Fibroblast of skin of left biceps (primary cell): ENCODE results near the gene AIM2.
"Not testable (repeated sequence)": the region's sequence is repeated elsewhere in the genome, so short reads cannot be mapped to it uniquely, and the experiment has no call there.

Experiments
- DNase-seq, 2 experiments: peaks; one replicate each; pipeline ENCODE4 v3.0.0-alpha.2; 2013; ENCODE audit warnings: low read depth in 2 of 2

Gene AIM2

DNA sequence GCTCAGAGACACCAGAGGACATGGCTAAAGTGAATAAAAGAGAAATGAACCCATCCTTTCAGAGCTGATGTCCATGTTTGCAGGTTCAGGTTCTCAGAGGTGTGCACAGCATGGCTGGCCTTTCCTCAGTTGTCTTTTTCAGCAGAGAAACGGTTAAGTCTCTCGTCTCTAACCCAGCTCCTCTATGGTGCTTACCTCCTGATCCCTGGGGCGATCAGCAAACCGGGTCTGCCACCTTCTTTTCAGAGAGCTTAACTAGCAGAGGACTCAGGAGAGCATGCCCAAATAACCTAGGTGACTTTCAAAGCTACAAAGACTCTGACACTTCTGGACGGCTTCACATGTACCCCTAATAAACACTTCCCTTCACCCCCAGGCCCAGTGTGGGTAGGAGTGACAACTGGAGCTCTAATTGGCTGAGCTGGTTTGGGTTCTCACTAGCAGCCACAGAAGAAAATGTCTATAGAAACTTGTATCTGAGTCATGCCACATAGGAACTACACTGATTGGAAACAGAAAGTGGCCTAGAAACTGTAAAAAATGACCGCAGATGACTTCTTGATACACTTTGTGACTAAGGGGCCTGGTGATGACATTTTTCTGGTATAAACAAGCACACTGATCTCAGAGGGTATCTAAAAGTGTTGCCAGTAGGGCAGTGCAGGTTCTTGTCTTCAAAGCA, at the start of gene AIM2:
Gene AIM2, minus strand, starts transcription at position 329 of the 682 bp plus-strand sequence. CDS start 3,267 bp downstream, outside the sequence.
- DNase-seq = no peak

DNA sequence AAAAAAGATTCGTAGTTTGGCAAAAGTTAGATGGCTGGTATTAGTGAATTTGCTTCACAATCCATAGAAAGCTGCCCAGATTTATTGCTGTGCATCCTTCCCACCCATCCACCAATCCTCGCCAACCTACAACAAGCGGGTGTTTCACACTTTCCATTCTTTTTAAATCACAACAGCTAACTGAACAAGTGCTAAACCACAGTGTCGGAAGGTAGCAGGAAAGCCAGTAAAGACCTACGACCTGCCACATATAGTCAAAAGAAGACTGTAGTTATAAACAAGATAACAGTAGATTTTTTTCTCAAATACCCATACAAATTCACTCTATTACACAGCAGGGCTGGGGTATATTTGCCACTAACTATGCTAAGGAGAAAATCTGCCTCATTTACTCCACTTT, 47.0 kb upstream of the AIM2 start:
- DNase-seq = no peak

GRCh38 chr1:159122005-159122621, 45.5 kb upstream of the AIM2 start:
- DNase-seq = peak; percentile 59 to 70

DNA sequence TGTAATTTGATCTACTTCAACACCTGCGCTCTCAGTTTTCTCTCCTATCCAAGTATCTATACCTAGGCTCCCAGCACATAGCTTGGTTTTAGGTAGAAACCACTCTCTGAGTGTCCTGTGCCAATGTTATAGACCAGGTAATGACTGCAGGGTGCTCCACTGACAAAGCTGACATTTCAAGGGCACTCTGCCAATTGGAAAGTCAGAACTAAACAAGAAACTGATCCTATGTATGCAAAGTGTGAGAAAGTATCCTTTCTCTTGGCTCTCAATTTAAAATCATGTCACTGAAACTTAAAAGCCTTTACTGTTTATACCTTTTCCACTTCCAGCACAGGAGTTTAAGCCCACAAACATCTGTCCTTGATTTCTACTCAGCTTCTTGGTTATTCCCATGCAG, 45.0 kb upstream of the AIM2 start:
- DNase-seq = no peak

- no peak for DNase-seq
These were observed 43.8 kb upstream of the AIM2 start for GRCh38 chr1:159120317-159120716.

DNA sequence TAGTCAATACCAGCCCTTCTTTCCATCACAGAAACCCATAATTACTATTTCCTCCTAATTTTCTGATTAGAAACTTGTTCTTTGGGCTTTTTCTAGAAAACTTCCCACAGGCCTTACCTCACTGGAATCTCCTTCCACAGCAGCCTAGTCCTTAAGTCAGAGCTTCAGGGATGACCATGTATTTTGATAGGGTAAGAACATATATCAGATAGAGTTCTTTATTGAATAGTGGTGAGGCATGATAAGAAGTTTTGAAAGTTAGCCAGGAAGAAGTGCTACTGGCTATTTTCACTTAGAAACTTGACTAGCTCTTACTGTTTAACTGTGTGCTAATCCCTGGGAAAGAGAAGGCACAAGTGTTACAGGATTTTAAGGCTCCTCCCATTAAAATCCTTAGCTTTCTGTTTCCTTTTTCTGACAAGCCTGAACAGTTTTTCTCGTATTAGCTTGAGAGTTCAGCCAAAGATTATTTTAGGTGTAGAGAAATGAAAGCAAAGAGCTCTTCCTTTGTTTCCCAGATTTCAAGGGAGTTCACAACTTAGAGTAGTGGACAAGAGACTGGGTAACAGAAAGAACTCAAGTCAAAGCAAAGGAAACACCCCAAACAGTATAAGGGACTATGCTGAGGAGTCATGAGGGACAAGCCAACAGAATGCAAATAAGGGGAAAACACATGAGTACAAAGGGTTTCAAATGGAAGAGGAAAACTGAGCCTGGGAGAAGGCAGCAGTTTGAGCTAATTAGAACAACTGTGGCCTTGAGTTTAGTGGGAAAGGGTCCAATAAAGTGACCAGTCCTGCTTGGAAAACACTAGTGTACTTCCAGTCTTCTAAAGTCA, 37.2 kb upstream of the AIM2 start:
- DNase-seq = no peak

GRCh38 chr1:159103021-159103420, 26.5 kb upstream of the AIM2 start:
- DNase-seq = not testable (repeated sequence)

- no peak for DNase-seq
These were observed 24.0 kb upstream of the AIM2 start for GRCh38 chr1:159100589-159100988.

- no peak for DNase-seq
These were observed 22.0 kb upstream of the AIM2 start for GRCh38 chr1:159098596-159098995.

GRCh38 chr1:159092036-159092760, 15.6 kb upstream of the AIM2 start:
- DNase-seq = no peak

DNA sequence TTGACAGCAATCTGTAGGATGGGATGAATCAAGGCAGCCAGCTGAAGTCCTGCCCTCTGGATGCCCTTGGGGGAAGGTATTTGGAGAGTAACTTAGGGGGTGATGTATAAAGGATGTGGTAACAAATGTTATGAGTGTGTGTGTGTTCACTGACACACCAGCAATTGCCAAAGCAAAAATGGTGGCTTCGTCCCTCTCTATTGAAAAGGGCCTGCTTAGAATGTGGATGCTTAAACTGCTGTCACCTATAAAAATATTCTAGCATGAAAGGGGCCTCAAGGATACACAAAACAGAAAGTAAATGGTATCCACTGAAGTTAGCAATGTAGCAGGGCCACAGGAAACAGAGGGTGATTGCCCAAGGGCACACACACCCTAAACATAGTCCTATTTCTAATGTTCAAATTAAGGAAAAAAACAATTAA, 15.1 kb upstream of the AIM2 start:
- DNase-seq = no peak

DNA sequence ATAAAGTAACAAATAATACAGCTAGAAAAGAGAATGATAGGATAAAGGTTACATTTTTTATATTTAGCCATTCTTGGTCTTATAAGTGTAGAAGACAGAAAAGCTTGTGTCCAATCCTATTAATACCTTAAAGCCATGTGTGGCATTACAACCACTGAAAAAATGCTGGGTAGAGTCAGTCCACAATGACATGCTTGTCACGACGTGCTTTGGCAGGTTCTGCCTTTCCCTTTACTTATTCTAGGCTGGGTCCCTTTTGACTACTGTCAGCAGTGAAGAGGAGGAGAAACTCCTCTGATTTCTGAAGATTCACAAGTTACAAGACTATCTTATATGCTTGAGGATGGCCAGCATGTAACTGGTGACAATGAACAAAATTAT, 14.6 kb upstream of the AIM2 start:
- DNase-seq = no peak

DNA sequence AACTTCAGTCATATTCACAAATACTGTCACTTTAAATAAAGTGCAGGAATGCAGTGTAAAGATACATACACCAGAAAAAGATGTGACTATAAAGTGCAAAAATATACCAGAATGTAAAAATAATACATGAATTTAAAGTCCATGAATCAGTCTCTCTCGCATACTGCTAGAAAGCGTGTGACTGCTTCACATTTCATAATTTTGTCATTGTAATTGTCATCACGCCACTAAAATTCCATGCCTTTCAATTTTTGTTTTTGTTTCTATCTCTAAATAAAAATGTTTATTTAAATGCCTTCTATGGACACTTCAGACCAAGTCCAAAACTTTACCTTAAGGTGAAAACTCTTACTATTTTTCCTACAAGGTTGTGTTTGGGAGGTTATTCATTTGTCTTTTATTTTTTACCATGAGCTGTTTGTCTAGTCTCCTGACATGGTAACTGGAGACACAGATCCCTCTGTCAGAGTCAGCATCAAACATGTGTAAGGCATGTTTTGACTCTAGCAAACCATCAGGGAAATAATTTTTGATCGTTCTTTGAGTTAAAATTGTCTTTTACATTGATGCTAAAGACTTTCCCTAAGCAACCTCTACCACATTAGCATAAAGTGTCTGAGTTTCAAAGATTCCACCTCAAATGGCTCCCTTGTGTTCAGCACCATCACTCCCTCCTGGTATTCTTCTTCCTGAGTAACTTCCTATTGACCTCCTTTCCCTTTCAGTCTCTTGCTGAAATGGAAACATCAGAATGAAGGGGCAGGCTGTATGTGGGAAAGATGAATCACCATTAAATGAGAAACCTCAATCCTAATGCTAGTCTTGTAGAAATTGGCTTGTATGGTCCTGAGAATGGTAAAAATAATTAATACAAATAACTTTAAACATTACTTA, 14.0 kb upstream of the AIM2 start:
- DNase-seq = no peak

DNA sequence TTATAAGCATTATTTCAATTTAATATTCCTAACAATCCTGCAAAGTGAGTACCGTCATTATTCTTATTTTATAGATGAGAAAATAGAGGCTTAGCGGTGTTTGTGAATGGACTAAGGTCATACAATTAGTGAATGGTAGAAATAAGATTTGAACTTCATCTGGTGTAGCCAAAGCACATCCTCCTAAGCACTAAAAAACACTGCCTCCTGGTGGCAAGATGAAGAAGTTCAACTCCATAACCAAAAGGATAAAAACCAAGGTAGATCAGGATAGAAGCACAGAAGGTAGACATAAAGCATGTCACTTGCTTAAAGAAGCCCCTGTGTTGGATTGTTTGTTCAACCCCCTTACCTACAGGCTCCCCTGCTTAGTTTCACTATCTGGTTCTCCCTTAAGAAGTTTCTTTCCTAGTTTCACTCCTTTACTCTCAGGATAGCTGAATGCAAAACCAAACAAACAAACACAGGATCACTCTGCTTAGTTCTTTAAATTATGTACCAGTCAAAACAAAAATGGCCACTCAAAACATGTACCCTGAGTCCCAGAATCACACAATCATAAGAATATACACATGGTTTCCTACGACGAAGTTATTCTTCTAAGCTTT, 12.7 kb upstream of the AIM2 start:
- DNase-seq = no peak

- no peak for DNase-seq
These were observed 12.1 kb upstream of the AIM2 start for GRCh38 chr1:159088546-159089183.

DNA sequence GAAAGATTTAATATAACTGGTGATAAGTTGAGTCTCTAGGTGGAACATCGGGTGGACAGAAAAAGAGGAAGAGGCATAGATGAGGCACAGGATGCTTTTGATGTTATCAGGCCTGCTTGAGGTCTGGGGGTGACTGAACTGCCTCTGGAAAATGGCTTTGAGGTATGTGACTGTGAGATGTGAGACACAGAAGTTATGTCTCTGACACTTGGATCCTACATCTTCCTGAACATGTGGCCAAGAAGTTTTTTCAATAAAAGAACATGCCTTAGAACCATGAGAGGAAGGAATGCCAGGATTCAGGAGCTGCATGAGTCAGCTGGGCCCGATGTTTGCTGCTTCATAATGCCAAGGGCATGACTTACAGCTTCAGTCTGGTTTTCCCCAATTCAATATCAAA, 11.5 kb upstream of the AIM2 start:
- DNase-seq = peak; percentile 64 to 65

DNA sequence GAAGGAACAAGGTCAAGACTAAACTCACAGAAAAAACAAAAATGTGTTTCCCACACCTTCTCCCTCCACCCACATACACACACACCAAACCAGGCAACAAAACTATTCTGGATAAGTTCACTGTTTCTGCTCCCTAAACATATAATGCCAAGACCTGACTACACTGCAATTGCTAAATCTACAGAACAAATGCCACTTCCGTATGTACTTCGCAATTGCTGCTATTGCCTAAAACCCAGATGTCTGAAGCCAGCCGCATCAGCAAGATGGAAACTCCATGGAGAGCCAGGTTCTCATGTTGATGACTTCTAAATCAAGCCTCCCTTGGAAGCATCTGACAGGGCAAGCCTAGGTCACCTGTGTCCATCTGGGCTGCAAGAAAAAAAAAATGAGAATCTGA, 8.3 kb upstream of the AIM2 start:
- DNase-seq = no peak

DNA sequence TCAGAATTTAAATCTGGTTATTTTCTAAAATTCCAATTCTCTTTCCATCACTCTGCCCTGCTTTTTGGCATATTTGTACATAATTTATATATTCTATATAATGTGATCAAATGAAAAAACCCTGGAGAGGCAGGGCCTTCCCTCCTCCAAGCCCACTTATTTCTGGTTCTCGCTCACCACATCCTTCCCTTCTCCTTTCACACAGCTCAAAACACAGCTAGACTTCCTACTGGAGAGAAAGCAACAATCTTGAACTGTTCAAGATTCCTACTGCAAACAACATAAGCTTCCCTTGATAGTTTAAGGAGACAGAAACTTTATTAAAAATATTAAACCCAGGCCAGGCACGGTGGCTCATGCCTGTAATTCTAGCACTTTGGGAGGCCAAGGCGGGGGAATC, 7.6 kb upstream of the AIM2 start:
- DNase-seq = no peak

DNA sequence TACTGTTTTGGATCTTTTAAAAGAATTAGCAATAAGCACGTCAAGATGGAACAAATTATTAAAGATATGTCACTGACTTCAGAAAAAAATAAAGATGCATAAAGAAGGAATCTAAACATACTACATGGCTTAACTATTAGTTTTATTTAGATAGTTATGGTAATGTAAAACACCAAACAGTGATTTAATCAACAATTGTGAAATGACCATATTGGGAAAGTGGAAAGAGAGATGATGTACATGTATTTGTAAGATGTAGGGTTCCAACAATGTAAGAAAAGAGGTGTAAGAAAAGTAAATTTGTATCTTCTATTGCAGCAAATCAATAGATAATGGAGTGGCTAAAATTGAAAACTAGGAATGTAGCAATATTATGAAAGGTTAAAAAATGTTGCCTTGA, 6.4 kb upstream of the AIM2 start:
- DNase-seq = no peak

DNA sequence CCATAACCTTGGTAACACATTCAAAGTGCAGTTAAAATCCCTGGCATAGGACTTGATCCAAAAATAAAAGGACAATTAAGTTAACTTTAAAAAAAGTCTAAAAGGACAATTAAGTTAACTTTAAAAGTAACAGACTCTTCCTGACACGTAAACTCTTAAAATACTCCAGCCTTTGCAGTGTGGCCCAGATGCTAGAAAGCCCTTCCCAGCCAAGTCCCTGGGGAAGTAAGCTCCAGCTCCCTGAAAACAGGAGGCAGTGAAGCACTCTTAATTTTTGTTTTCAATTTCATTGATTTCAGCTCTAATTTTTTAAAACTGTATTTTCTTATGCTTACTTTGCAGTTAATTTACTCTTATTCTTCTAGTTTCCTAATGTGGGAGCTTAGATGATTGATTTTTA, 5.1 kb upstream of the AIM2 start:
- no peak for DNase-seq
